Activated T-cell treated with anti-CD3 and anti-CD28 coated beads, Interleukin-2, amount 50 U/mL, for 4 hours (primary cell): ENCODE measurements around the gene TRIM44. TPM values are rescaled to one million over a fixed set of nuclear protein-coding genes. Genes with fewer than 3 reads are reported as not detected.
A peak's percentile ranks its signal among the peaks of the same experiment; 100 is the strongest.
"Not testable (repeated sequence)": the region's sequence is repeated elsewhere in the genome, so short reads cannot be mapped to it uniquely, and the experiment has no call there.

ENCODE experiments used
- ATAC-seq, 2 donors: fragments of 200-7000 bp; cut with Tn5 transposase; one replicate each; pipeline ENCODE4 v1.10.0; 2021
- DNase-seq: peaks from one replicate; pipeline ENCODE4 v3.0.0-alpha.2; 2020
- H3K27me3 Mint-ChIP-seq: one replicate; pipeline ENCODE4 v1.8.0; 2021; ENCODE audit warnings: low read depth, mixed read lengths
- H3K36me3 Mint-ChIP-seq: one replicate; pipeline ENCODE4 v1.8.0; 2022; ENCODE audit warnings: mixed read lengths; ENCODE audit not compliant: insufficient read depth
- H3K4me1 Mint-ChIP-seq: one replicate; pipeline ENCODE4 v1.8.0; 2021; ENCODE audit warnings: low read depth, mixed read lengths
- H3K4me3 Mint-ChIP-seq: one replicate; pipeline ENCODE4 v1.8.0; 2021; ENCODE audit warnings: mild to moderate bottlenecking, moderate library complexity, mixed read lengths
- H3K9me3 Mint-ChIP-seq: one replicate; pipeline ENCODE4 v1.8.0; 2021; ENCODE audit warnings: mixed read lengths
- total RNA-seq, 3 donors: library from RNA; stranded (reverse); gene quantifications; one replicate each; pipeline ENCODE4 v1.2.1, GENCODE V29; 2021

Gene TRIM44
- total RNA-seq, 3 donors from 2014 or later, result 38.6 to 48.5 (median 45.3) TPM

DNA sequence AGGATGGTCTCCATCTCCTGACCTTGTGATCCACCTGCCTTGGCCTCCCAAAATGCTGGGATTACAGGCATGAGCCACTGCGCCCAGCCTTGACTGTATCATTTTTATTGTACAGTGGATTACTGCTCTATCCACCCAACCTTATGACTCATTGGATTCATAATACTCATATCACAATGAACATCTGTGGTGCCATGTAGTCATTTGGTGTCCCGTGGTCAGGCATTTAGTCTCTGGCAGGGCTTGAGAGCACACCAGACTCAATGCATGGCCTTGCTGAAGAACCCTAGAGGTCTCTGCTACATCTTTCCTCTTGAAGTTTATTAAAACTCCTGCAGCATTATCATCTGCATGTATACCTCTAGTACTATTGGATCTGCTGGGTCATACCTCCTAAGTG lies 183.3 kb downstream of the TRIM44 start:
- Mint-ChIP-seq H3K27me3 (peaks cover 10% of the 10 kb centered on the region), H3K4me3 (no peak overlapping the region), H3K4me1 (no peaks in the 10 kb centered on the region), H3K9me3 (no peaks in the 10 kb centered on the region), H3K36me3 (no peaks in the 10 kb centered on the region)
- DNase-seq (no peak), ATAC-seq (peak; percentile 37 to 63)

DNA sequence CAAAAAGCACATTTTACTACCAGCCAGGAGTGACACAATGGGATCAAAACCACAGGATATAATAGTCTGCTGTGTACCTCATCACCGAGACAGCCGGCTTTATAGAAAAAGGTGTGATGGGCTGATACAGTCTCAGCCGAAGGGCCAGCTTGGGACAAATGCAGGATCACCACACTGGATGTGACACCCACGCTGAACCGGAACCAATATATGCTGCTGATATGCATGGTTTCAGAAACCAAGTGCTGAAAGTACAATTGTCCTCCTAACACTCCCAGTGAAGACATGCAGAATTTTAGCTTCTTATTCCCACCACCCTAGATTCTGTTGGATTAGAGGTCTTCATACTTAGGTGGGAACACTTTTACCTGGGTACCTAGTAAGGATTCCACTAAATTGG lies 184.3 kb downstream of the TRIM44 start:
- no peak for ATAC-seq

DNA sequence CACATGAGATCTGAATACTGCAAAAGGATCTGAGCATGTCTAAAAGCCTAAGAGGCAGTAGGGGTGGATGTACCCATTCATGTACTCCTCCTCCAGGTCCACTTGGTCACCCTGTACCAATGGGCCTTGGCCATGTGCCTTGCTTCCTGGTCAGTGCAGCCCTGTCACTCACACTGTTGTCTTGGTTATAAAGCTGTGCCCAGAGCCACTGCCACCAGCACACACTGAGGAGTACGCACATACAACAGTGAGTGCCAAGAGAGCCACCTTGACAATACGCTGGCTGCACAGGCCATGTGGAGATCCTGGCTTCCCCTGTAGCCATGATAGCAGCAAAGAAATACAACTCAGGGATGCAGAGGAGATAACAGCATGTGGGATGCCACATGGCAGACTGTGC lies 184.9 kb downstream of the TRIM44 start:
- no peak overlapping the region for H3K4me3 Mint-ChIP-seq
- H3K27me3 Mint-ChIP-seq, result peaks cover 10% of the 10 kb centered on the region
- H3K4me1 Mint-ChIP-seq, result no peaks in the 10 kb centered on the region
- H3K36me3 Mint-ChIP-seq, result no peaks in the 10 kb centered on the region
- ATAC-seq (no peak), DNase-seq (no peak)
- no peaks in the 10 kb centered on the region for H3K9me3 Mint-ChIP-seq

More for the DNA sequence above, 184.3 kb downstream of the TRIM44 start:
- no peak for DNase-seq
- H3K4me1 Mint-ChIP-seq, result no peaks in the 10 kb centered on the region
- no peaks in the 10 kb centered on the region for H3K9me3 Mint-ChIP-seq
- H3K36me3 Mint-ChIP-seq, result no peaks in the 10 kb centered on the region
- H3K27me3 Mint-ChIP-seq, result peaks cover 10% of the 10 kb centered on the region
- H3K4me3 Mint-ChIP-seq, result no peak overlapping the region

DNA sequence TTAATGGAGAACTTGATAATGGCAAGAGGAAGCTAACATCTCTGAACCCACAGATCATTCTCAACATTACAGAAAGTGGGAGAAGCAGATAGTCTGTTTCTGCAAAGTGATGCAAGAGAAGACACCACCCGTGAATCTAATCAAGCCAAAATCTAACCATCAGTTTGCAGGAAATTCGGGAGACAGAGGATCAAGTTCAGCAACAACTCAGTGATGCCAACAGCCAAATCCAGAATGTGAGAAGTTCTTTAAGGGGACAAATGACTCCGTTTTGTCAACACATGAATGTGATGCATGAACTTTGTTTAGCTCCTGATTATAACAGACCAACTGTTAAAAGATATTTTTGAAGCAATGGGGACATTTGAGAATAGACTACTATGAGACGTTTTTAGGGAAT lies 186.0 kb downstream of the TRIM44 start:
- no peak for DNase-seq
- H3K4me1 Mint-ChIP-seq, result no peaks in the 10 kb centered on the region
- no peak for ATAC-seq
- no peaks in the 10 kb centered on the region for H3K36me3 Mint-ChIP-seq
- H3K27me3 Mint-ChIP-seq, result peaks cover 3% of the 10 kb centered on the region
- H3K9me3 Mint-ChIP-seq, result no peaks in the 10 kb centered on the region
- H3K4me3 Mint-ChIP-seq, result no peak overlapping the region

DNA sequence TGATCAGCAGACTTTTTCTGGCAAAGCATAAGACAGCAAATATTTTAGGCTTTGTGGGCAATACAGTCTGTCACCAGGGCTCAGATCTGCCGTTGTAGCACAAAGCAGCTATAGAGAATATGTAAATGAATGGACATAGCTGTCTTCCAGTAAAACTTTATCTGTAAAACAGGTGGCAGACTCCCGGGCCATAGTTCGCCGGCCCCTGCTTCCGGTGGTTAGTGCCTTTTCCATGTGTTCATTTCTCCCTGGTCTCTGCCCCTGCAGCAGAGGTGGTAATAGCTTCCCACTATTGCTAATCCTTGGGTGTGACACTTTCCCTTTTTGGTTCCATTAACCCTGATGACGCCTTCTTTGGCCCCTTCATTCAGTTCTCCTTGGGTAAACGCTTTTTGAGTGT lies 187.6 kb downstream of the TRIM44 start:
- DNase-seq, result no peak
- no peaks in the 10 kb centered on the region for H3K4me1 Mint-ChIP-seq
- no peaks in the 10 kb centered on the region for H3K36me3 Mint-ChIP-seq
- no peaks in the 10 kb centered on the region for H3K9me3 Mint-ChIP-seq
- H3K27me3 Mint-ChIP-seq, result peaks cover 3% of the 10 kb centered on the region
- H3K4me3 Mint-ChIP-seq, result no peak overlapping the region
- ATAC-seq, result no peak

DNA sequence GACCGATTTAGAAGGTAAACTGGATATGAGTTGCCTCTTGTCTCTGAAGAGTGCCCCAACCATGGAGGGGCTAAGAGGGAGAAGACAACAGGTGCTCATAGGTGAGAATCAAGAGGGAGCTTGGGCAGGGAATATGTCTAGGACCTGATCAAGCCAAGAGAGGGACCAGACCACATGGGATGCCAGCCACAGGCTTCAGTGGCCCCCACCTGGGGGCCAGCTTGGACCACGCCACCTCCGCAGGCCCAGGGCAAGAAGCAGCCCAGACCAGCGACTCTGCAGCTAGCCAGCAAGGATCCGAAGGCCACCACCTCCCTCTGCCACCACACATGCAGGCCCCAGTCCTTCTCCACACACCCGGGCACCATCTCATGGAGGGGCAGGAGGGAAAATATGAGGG lies 188.8 kb downstream of the TRIM44 start:
- H3K36me3 Mint-ChIP-seq, result no peaks in the 10 kb centered on the region

DNA sequence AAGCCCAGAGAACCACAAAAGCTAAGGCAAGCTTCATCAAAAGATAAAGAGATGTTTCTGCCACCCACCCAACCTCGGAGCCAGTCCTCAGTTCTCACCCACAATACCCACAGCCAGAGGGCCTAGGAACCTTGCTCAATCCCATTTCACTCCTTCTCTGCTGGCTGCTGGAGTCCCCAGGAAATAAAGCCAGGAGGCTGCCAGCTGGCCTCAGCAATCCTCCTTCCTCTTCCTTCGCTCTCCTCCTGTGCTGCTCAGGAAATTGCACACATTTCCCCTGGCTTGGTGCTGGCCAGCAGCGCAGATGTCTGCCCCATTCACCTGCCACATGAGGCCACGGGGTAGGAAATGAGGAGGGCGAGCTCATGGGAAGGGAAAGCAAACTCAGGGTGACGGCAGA lies 189.5 kb downstream of the TRIM44 start:
- no peaks in the 10 kb centered on the region for H3K36me3 Mint-ChIP-seq
- no peaks in the 10 kb centered on the region for H3K9me3 Mint-ChIP-seq
- no peak overlapping the region for H3K4me3 Mint-ChIP-seq

More for the DNA sequence above, 188.8 kb downstream of the TRIM44 start:
- DNase-seq (no peak), ATAC-seq (no peak)
- H3K4me1 Mint-ChIP-seq, result no peaks in the 10 kb centered on the region
- no peak overlapping the region for H3K4me3 Mint-ChIP-seq
- H3K27me3 Mint-ChIP-seq, result no peaks in the 10 kb centered on the region
- H3K9me3 Mint-ChIP-seq, result no peaks in the 10 kb centered on the region

DNA sequence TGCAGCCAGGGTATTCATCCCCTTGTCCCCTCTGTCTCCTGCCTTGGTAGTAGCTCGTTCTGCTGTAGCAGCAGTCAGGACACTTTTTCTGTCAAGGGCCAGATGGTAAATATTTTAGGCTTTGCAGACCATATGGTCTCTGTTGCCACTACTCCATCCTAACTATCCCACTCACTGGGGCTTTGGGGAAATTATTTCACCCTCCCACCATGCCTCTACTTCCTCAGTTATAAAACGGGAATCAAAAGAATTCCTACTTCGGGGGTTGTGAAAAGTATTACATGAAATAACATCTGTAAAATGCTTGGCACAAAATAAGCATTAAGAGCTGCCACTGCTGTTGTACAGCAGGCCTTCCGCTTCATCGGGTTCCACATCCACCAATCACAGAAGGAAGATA lies 191.4 kb downstream of the TRIM44 start:
- no peak for ATAC-seq
- no peak for DNase-seq
- Mint-ChIP-seq H3K36me3 (no peaks in the 10 kb centered on the region), H3K4me1 (no peaks in the 10 kb centered on the region), H3K27me3 (no peaks in the 10 kb centered on the region), H3K4me3 (no peak overlapping the region), H3K9me3 (no peaks in the 10 kb centered on the region)

More for the DNA sequence above, 189.5 kb downstream of the TRIM44 start:
- DNase-seq (no peak), ATAC-seq (no peak)
- H3K4me1 Mint-ChIP-seq, result no peaks in the 10 kb centered on the region
- no peaks in the 10 kb centered on the region for H3K27me3 Mint-ChIP-seq

DNA sequence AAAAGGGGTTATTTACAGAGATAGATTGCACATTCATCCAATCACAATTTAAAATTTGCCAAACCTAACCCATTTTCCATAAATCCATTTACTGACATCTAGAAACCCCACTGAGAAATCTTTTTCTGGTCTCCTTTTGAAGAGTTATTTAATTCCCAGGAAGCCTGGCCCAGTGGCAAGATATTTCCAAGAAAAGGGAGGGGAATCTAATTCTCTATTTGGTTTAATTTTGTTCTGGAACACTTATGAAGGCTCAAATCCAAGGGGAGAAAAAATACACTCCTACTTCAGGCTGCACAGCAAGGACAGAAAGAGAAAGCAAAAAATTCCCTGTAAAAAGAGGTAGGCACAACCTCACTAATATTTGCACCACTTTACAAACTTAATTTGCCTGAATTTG lies 193.1 kb downstream of the TRIM44 start:
- H3K4me3 Mint-ChIP-seq, result no peak overlapping the region
- DNase-seq, result no peak
- no peak for ATAC-seq
- no peaks in the 10 kb centered on the region for H3K4me1 Mint-ChIP-seq
- no peaks in the 10 kb centered on the region for H3K36me3 Mint-ChIP-seq
- no peaks in the 10 kb centered on the region for H3K9me3 Mint-ChIP-seq
- H3K27me3 Mint-ChIP-seq, result no peaks in the 10 kb centered on the region

DNA sequence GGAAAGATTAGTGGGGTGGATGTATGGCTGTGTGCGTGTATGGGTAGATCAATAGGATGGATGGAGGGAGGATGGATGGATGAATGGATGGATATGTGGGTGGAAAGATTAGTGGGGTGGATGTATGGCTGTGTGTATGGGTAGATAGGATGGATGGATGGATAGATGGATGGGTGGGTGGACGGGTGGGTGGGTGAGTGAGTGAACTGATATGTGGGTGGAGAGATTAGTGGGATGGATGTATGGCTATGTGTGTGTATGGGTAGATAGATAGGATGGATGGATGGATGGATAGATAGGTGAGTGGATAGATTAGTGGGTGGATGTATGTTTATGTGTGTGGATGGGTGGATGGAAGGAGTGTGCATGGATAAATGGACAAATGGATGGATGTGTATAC lies 193.7 kb downstream of the TRIM44 start:
- H3K36me3 Mint-ChIP-seq, result no peaks in the 10 kb centered on the region
- no peak overlapping the region for H3K4me3 Mint-ChIP-seq
- H3K27me3 Mint-ChIP-seq, result no peaks in the 10 kb centered on the region
- DNase-seq (no peak), ATAC-seq (no peak)
- no peaks in the 10 kb centered on the region for H3K4me1 Mint-ChIP-seq
- no peaks in the 10 kb centered on the region for H3K9me3 Mint-ChIP-seq

DNA sequence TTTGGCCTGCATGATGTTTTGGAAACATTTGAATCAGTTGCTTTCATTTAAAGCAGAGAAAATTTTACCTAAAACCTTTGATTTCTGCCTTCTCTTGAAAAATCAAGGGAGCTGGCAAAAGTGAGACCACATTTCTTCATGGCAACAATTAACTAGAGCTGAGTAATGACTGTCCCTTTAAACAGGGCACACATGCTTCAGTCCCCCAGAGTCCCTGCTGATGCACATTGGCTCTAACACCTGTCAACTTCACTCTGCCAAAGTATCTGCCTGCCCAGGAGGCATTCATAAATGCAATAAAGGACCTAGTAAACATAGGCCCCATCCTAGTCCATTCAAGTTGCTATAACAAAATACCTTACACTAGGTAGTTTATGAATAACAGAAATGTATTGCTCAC lies 194.2 kb downstream of the TRIM44 start:
- DNase-seq (no peak), ATAC-seq (no peak)
- no peaks in the 10 kb centered on the region for H3K4me1 Mint-ChIP-seq
- H3K36me3 Mint-ChIP-seq, result no peaks in the 10 kb centered on the region
- no peaks in the 10 kb centered on the region for H3K9me3 Mint-ChIP-seq
- no peaks in the 10 kb centered on the region for H3K27me3 Mint-ChIP-seq
- H3K4me3 Mint-ChIP-seq, result no peak overlapping the region

DNA sequence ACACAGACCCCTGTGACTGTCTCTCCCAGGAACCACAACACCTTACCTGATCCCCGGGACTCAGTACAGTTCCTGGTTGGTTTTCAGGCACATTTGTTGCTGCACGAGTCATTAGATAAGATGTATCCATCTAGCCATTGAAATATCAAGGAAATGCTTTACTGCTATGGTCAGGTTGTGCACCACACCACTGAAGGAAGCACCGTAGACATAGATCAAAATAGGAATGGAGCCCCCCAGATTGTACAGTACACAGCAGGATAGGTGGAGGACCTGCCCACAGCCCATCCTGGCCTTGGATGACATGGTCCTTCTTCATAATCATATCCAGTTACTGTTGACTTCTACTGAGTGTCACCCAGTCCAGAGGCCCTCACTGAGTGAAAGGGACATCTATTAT lies 195.3 kb downstream of the TRIM44 start:
- DNase-seq, result no peak
- H3K27me3 Mint-ChIP-seq, result peaks cover under 1% of the 10 kb centered on the region
- H3K36me3 Mint-ChIP-seq, result no peaks in the 10 kb centered on the region
- no peaks in the 10 kb centered on the region for H3K4me1 Mint-ChIP-seq
- H3K9me3 Mint-ChIP-seq, result no peaks in the 10 kb centered on the region
- no peak overlapping the region for H3K4me3 Mint-ChIP-seq
- ATAC-seq, result no peak

DNA sequence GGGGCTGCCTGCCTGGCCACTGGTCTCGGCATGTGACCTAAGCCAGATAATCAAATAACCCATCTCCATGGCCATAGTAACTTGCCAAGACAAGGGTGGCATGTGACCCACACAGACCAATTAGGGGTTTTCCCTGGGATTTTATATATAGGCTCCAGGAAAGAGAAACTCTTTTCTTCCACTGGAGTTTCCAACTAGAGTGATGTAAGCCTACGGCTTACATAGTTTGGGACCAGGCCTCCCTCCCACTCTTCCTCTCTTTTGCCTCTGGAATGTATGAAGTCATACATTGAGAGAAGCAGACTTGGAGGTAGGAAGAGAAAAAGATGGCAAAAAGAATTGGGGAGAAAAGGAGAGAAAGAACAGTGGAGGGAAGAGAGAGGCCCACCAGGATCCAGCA lies 196.7 kb downstream of the TRIM44 start:
- DNase-seq, result no peak
- no peaks in the 10 kb centered on the region for H3K4me1 Mint-ChIP-seq

DNA sequence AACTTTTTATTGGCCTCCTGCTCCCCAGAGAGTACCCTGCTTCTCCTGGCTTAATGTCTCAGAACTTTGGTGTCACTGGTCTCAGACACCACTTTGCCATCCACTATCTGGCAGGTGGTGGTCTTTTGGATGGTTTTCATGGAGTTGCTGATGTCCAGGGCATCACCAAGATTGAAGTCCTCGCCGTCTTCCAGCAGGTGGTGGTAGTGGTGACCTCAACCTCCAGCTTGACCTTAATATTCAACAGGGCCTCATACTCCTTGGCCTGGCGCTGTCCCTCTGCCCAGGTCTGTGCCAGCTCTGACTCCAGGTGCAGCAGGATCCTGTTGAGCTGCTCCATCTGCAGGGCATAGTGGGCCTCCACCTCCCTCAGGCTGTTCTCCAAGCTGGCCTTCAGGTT lies 197.6 kb downstream of the TRIM44 start:
- not testable (repeated sequence) for H3K9me3 Mint-ChIP-seq, H3K4me3 Mint-ChIP-seq, ATAC-seq, H3K36me3 Mint-ChIP-seq, DNase-seq, H3K4me1 Mint-ChIP-seq, H3K27me3 Mint-ChIP-seq

More for the DNA sequence above, 196.7 kb downstream of the TRIM44 start:
- ATAC-seq, result no peak
- Mint-ChIP-seq H3K36me3 (no peaks in the 10 kb centered on the region), H3K27me3 (peaks cover 2% of the 10 kb centered on the region), H3K4me3 (no peak overlapping the region), H3K9me3 (no peaks in the 10 kb centered on the region)

DNA sequence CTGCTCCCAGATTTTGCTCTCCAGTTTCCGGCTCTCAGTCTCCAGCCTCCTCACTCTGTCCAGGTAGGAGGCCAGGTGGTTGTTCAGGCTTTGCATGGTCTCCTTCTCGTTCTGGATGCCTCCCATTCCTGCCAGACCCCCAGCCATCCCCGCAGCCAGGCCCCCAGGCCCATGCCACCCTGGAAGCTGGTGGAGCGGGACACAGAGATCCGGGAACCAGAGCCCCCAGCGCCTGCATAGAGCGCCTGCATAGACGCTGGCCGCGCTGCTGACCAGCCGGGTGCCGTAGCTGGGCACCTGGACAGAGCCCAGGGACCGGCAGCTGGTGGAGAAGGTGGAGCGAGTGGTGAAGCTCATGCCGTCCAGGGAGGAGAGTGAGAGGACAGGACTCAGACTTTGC lies 198.6 kb downstream of the TRIM44 start:
- no peaks in the 10 kb centered on the region for H3K36me3 Mint-ChIP-seq
- no peaks in the 10 kb centered on the region for H3K4me1 Mint-ChIP-seq
- no peaks in the 10 kb centered on the region for H3K9me3 Mint-ChIP-seq
- DNase-seq (no peak), ATAC-seq (no peak)
- no peak overlapping the region for H3K4me3 Mint-ChIP-seq
- H3K27me3 Mint-ChIP-seq, result peaks cover 2% of the 10 kb centered on the region

DNA sequence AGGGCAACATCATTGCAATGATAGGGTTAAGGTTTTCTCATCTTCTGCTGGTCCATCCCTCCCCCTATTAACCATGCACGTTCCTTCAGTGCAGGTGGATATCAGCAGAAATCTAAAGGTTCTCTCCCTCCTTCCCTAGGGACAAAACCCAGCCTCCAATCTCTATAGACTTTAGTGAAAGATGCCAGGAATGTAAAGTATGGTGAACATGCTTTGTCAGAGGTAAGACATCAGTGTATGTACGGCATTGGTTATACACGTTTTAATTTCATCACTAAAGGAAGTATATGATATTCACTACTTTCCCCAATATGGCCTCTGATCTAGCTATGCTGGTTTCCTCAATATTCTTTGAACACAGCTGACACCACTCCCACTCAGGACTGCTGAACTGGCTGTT lies 200.1 kb downstream of the TRIM44 start:
- Mint-ChIP-seq H3K36me3 (no peaks in the 10 kb centered on the region), H3K9me3 (peaks cover 5% of the 10 kb centered on the region)

More for the DNA sequence above, 200.1 kb downstream of the TRIM44 start:
- no peaks in the 10 kb centered on the region for H3K4me1 Mint-ChIP-seq
- H3K27me3 Mint-ChIP-seq, result peaks cover 2% of the 10 kb centered on the region
- ATAC-seq, result no peak
- H3K4me3 Mint-ChIP-seq, result no peak overlapping the region
- DNase-seq, result no peak
